IPS DF 6.9 (cell line): ENCODE results near the gene HOTAIR.

ENCODE experiments used
- DNase-seq: peaks from one replicate; pipeline ENCODE4 v3.0.0-alpha.2; 2013; ENCODE audit warnings: low read depth, low spot score
- H3K27ac ChIP-seq: one replicate; pipeline ENCODE4 v1.5.1; 2013; ENCODE audit warnings: low read length, control low read depth
- H3K27me3 ChIP-seq: 2 replicates; pipeline ENCODE4 v1.6.1; 2013; ENCODE audit warnings: mild to moderate bottlenecking, low read length; ENCODE audit not compliant: control insufficient read depth, insufficient read depth
- H3K36me3 ChIP-seq: 2 replicates; pipeline ENCODE4 v1.6.1; 2013; ENCODE audit warnings: low read length; ENCODE audit not compliant: control insufficient read depth, insufficient read depth
- H3K4me1 ChIP-seq: 2 replicates; pipeline ENCODE4 v1.6.1; 2013; ENCODE audit warnings: low read length; ENCODE audit not compliant: control insufficient read depth, insufficient read depth
- H3K4me3 ChIP-seq: 2 replicates; pipeline ENCODE4 v1.5.1; 2013; ENCODE audit warnings: mild to moderate bottlenecking, low read length
- H3K9me3 ChIP-seq: 2 replicates; pipeline ENCODE4 v1.6.1; 2013; ENCODE audit warnings: low read length, inconsistent platforms; ENCODE audit not compliant: control insufficient read depth, insufficient read depth
- WGBS: extraction: QIAGEN DNeasy Blood & Tissue Kit; methylation state at CpG from one replicate; pipeline ENCODE4 v1.1.7; 2013; ENCODE audit warnings: mixed read lengths, missing lambda C conversion rate; ENCODE audit not compliant: insufficient read length, insufficient coverage; 5-methylcytosine and 5-hydroxymethylcytosine counted together

HOTAIR gene

DNA sequence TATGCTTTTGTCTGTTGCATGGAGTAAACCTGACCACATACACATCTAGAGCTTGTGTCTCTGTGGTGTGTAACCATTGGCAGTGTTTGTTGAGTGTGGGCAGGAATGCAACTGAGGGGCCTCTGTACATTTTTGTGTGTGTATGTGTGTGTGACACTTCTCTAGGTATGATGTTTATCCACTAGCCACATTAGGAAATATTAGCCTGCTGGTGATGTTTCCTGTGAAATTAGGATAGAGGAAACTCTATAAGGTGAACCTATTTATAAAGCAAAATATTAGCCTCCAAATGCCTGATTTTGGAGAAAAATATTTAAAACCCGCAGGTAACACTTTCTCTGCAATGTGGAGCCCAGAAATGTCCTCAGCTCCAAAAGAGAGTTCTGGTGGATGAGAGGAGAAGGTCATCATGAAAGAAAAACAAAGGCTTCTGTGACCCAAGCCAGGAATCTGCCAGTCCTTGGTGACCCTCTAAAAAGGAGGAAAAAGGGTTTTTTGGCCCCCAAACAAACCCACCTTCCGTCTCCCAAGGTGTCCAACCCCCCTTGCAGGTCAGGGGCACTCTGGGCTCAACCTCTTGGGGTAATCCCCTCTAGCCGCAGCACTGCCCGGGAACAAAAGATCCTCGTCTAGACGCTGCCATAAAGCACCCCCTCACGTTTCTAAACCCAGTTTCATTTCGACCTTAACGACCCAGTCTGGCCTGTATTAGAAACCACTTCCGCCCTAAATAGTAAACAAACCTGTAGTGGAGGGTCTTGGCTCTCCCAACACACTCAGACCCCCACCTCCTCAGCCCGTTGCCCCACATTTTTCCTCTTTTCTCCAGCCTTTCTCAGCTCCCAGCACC lies 3.1 kb upstream of the HOTAIR start:
- Histone ChIP-seq H3K4me1 (no peaks in the 10 kb centered on the region; the same call in none of the 2 replicates), H3K27me3 (peaks cover 97% of the 10 kb centered on the region)
- WGBS: no CpG with 5 or more reads among the region's 11 CpGs

DNA sequence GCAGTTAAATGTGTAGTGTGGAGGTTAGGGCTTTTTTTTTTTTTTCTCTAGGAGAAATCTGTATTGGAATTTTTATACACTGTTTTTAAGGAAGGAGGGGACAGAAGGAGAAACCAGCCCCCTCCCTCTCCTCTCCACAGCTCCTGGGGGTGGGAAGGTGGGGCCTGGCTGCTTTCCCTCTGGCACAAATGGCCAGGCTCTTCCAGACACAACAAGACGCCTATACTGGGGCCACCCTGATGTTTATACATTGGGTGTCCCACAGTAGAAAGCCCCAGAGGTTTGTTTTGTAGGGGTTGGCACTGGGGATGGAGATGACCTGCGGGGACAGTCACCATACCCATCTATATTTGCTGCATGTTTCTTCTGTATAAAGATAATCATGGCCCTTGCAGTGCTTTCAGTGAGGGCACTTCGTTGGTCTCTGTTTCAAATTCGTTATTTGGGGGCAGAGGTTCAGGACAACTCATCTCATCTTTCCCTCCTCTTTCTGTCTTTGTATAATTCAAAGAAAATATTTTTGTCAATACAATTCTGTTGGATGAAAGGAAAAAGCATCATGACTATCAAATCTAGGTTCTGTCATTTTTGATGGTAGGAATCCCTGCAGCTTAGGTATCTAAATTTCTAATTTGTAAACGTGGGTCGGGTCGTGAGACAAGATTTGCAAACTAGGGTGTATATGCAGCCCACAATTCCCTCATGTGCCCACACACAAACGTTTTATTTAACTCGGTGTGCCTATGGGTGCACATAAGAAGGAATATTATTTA lies 2.3 kb upstream of the HOTAIR start:
- Histone ChIP-seq H3K9me3 (no peaks in the 10 kb centered on the region), H3K4me1 (no peaks in the 10 kb centered on the region; the same call in none of the 2 replicates), H3K27me3 (peaks cover 97% of the 10 kb centered on the region), H3K27ac (no peak overlapping the region), H3K36me3 (no peaks in the 10 kb centered on the region), H3K4me3 (no peak overlapping the region)
- WGBS: no CpG with 5 or more reads among the region's 9 CpGs
- no peak for DNase-seq

More for the DNA sequence above, 3.1 kb upstream of the HOTAIR start:
- Histone ChIP-seq H3K9me3 (no peaks in the 10 kb centered on the region), H3K27ac (no peak overlapping the region), H3K36me3 (no peaks in the 10 kb centered on the region), H3K4me3 (no peak overlapping the region)
- no peak for DNase-seq

DNA sequence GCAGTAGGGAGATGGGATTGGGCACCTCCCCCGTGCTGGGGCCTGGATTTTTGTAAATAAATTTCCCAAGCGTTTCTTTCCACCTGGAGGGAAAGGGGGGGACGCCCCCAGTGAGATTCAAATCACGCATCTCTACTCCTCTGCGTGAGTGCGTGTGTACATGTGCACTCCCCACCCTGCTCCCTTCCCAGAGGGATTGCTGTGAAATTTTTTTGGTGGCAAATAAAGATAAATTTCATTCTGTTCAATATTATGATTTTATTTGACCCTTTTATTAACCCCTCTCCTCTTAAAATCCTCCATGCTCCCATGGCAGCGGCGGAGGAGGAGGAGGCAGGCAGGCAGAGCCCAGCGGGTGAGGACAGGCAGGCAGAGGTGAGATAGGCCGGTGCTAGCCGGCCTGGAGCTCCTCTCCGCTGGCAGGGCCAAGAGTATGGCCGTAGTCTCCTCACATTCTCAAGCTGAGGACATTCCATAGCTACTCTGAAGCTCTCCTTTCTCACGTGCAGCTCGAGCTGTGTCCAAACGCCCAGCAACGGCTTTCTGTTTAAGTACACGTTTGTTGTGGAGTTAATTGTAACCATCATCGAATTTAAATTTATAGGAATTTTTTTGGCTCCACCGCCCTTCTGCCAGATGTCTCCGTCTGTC lies 1.5 kb upstream of the HOTAIR start:
- Histone ChIP-seq H3K36me3 (no peaks in the 10 kb centered on the region), H3K27ac (no peak overlapping the region), H3K9me3 (no peaks in the 10 kb centered on the region), H3K27me3 (peaks cover 97% of the 10 kb centered on the region), H3K4me3 (no peak overlapping the region), H3K4me1 (no peaks in the 10 kb centered on the region; the same call in none of the 2 replicates)
- WGBS: no CpG with 5 or more reads among the region's 21 CpGs
- no peak for DNase-seq

DNA sequence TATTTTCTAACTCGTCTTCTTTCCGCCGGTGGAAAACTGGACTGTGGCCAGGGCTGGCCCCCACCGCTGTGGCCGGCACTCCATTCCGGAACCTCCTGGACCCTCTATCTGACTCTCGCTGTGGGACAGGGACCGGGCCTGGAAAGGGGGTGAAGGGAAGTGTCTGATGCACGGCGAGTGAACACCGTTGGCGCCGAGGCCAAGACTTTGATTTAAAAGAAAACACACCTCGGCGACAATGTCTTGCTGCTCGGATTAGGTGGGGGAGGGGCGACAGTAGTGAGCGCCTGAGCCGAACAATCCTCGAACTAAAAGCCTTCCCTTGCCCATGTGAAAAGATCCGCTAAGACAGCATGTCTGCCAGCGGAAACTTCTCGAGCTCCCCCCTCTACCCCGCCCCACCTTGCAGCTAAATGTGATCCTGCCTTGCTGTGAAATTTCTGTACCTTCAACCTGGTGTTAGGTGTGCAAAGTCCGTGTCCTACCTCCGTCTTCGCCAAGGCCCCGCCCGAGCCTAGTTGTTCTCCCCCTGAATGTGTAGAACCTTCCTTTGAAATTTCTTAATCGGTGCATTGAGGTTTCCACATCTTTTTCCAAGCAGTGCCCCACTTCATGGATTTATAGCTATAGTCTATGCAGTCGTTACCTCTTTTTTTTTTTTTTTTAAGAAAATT lies 862 bp upstream of the HOTAIR start:
- Histone ChIP-seq H3K4me1 (no peaks in the 10 kb centered on the region; the same call in none of the 2 replicates), H3K27ac (no peak overlapping the region), H3K9me3 (no peaks in the 10 kb centered on the region), H3K27me3 (peaks cover 97% of the 10 kb centered on the region), H3K36me3 (no peaks in the 10 kb centered on the region), H3K4me3 (no peak overlapping the region)
- no CpG with 5 or more reads among the region's 31 CpGs for WGBS
- no peak for DNase-seq

DNA sequence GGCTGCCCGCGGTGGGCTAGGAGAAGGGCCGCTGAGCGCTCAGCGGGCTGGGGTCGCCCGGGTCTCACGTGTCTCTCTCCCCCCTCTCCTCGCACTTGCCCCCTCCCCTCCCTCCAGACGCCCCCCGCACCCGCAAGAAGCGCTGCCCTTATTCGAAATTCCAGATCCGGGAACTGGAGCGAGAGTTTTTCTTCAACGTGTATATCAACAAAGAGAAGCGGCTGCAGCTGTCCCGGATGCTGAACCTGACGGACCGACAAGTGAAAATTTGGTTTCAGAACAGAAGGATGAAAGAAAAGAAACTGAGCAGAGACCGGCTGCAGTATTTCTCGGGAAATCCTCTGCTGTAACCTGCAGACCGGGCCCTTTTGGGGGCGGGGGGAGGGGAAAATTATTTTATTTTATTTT lies 314 bp upstream of the HOTAIR start:
- Histone ChIP-seq H3K9me3 (no peaks in the 10 kb centered on the region), H3K4me3 (no peak overlapping the region), H3K4me1 (no peaks in the 10 kb centered on the region; the same call in none of the 2 replicates), H3K36me3 (no peaks in the 10 kb centered on the region), H3K27ac (no peak overlapping the region), H3K27me3 (peaks cover 99% of the 10 kb centered on the region)
- no CpG with 5 or more reads among the region's 25 CpGs for WGBS
- no peak for DNase-seq

DNA sequence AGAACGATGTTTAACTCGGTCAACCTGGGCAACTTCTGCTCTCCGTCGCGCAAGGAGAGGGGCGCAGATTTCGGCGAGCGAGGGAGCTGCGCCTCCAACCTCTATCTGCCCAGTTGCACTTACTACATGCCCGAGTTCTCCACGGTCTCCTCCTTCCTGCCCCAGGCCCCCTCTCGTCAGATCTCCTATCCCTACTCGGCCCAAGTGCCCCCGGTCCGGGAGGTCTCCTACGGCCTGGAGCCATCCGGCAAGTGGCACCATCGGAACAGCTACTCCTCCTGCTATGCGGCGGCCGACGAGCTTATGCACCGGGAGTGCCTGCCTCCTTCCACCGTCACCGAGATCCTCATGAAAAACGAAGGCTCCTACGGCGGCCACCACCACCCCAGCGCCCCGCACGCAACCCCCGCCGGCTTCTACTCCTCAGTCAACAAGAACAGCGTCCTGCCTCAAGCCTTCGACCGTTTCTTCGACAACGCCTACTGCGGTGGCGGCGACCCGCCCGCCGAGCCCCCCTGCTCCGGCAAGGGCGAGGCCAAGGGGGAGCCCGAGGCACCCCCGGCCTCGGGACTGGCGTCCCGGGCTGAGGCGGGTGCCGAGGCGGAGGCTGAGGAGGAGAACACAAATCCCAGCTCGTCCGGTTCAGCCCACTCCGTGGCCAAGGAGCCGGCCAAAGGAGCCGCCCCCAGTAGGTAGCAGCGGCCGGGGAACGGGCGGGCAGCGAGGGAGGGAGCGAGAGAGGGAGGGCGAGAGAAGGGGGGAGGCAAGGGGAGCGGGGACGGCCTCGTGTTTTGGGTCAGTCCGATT lies 1.3 kb downstream of the HOTAIR start:
- peaks cover 99% of the 10 kb centered on the region for H3K27me3 ChIP-seq
- WGBS: no CpG with 5 or more reads among the region's 71 CpGs
- no peak overlapping the region for H3K27ac ChIP-seq
- no peak overlapping the region for H3K4me3 ChIP-seq
- no peak for DNase-seq
- no peaks in the 10 kb centered on the region for H3K9me3 ChIP-seq
- no peaks in the 10 kb centered on the region for H3K36me3 ChIP-seq
- no peaks in the 10 kb centered on the region; the same call in none of the 2 replicates for H3K4me1 ChIP-seq

DNA sequence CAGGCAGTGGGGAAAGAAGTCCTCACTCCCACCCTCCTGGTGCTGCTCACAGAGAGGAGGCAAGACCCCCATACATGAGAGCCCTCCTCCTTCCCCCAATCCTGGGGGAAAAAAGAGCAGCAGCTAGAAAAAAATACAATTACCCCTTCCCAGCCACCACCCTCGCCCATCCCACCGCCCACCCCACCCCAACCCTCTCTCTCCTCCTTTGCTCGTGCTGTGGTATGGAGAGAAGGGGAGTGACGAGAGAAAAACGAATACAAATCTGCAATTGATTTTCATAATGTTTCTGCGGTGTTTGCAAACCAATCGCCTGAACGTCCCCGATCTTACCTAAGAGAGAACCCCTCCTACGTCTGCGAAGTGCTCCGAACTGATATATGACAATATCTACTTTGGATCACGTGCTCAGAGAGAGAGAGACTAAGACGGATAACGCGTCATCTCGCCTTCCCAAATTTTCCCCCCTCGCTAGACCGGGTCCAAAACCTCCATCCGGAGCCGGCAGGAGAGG lies 2.0 kb downstream of the HOTAIR start, which contains the start of gene HOXC11:
Gene HOXC11, plus strand, starts transcription at position 405 of the 514 bp plus-strand sequence. CDS start 116 bp downstream, outside the sequence.
- peaks cover 99% of the 10 kb centered on the region for H3K27me3 ChIP-seq
- no peak within 1 kb of the TSS for H3K4me3 ChIP-seq

DNA sequence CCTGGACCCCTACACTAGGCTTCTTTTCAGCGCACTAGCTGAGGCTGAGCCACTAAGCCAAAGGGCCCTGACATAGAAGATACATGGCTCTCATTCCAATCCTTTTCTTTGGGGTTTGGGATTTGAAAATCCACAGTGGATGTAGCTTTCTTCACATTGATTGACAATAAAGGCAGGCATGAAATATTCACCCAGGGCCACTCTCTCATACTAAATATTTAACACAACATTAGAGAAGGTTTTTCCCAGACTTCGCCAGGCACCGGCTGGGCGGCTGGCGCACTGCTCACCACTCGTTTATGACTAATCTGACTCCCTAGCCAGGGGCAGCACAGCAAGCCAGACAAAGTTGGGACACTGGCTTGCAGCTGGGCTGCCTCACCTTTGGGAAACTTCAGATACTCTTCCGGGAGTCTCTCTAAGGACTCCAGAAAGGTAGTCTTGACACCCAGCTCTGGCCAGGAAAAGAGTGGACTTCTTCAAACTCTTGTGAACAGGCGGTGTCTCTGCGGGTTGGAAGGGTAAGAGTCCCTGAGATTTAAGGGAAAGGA lies 2.5 kb downstream of the HOTAIR start:
- no peak overlapping the region for H3K4me3 ChIP-seq
- H3K36me3 ChIP-seq: no peaks in the 10 kb centered on the region
- H3K27me3 ChIP-seq: peaks cover 99% of the 10 kb centered on the region
- WGBS: no CpG with 5 or more reads among the region's 9 CpGs
- H3K27ac ChIP-seq: no peak overlapping the region
- H3K9me3 ChIP-seq: no peaks in the 10 kb centered on the region
- no peaks in the 10 kb centered on the region; the same call in none of the 2 replicates for H3K4me1 ChIP-seq
- no peak for DNase-seq

More for the DNA sequence above, 2.0 kb downstream of the HOTAIR start, which contains the start of gene HOXC11:
- no peaks in the 10 kb centered on the region for H3K9me3 ChIP-seq
- no peak for DNase-seq
- no peaks in the 10 kb centered on the region for H3K36me3 ChIP-seq
- H3K27ac ChIP-seq: no peak within 1 kb of the TSS
- H3K4me1 ChIP-seq: no peaks in the 10 kb centered on the region; the same call in none of the 2 replicates
- no CpG with 5 or more reads among the region's 21 CpGs for WGBS

DNA sequence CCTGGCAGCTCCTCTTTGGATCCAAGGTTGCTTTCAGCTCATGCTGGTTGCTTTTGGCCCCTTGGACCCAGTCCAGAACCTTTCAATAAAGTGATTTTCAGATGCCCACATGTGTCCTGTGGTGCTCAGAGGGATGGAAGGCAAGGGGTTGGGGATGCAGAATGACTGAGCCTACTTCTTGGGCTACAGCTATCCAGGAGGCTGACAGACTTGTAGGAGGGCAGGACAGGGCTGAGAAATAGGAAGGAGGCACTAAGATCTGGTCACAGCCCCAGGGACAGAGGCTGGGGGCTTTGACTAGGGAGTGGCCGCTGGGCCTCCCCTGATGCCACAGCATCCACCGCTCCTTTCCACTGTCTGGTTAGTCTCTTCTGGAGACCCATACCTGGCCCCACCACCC lies 3.1 kb downstream of the HOTAIR start:
- Histone ChIP-seq H3K4me1 (no peaks in the 10 kb centered on the region; the same call in none of the 2 replicates), H3K27ac (no peak overlapping the region), H3K9me3 (no peaks in the 10 kb centered on the region), H3K36me3 (no peaks in the 10 kb centered on the region), H3K4me3 (no peak overlapping the region), H3K27me3 (peaks cover 99% of the 10 kb centered on the region)
- no peak for DNase-seq
- WGBS: no CpG with 5 or more reads among the region's 2 CpGs
